ES-I3 (cell line): ENCODE measurements around the gene HS2ST1.

ENCODE experiments used
- H3K36me3 ChIP-seq: 2 replicates; pipeline ENCODE4 v1.6.1; 2013; ENCODE audit warnings: mild to moderate bottlenecking, low read length, control low read depth, moderate library complexity; ENCODE audit not compliant: insufficient read depth
- H3K4me1 ChIP-seq: 2 replicates; pipeline ENCODE4 v1.6.1; 2013; ENCODE audit warnings: mild to moderate bottlenecking, control low read depth, low read length; ENCODE audit not compliant: insufficient read depth
- H3K9ac ChIP-seq: 2 replicates; pipeline ENCODE4 v1.6.1; 2013; ENCODE audit warnings: low read depth, mild to moderate bottlenecking, low read length, moderate library complexity
- H3K9me3 ChIP-seq: 2 replicates; pipeline ENCODE4 v1.6.1; 2013; ENCODE audit warnings: mild to moderate bottlenecking, low read length, moderate library complexity; ENCODE audit not compliant: control insufficient read depth, insufficient read depth

HS2ST1 gene

GRCh38 chr1:87149241-87150041 lies 235.0 kb downstream of the HS2ST1 start:
- no peaks in the 10 kb centered on the region for H3K36me3 ChIP-seq
- H3K9ac ChIP-seq, result no peak overlapping the region
- peaks cover 34% of the 10 kb centered on the region for H3K4me1 ChIP-seq
- H3K9me3 ChIP-seq, result no peaks in the 10 kb centered on the region

GRCh38 chr1:87150143-87150542 lies 235.7 kb downstream of the HS2ST1 start:
- no peaks in the 10 kb centered on the region for H3K9me3 ChIP-seq
- H3K36me3 ChIP-seq, result no peaks in the 10 kb centered on the region
- H3K4me1 ChIP-seq, result peaks cover 34% of the 10 kb centered on the region
- H3K9ac ChIP-seq, result no peak overlapping the region

DNA sequence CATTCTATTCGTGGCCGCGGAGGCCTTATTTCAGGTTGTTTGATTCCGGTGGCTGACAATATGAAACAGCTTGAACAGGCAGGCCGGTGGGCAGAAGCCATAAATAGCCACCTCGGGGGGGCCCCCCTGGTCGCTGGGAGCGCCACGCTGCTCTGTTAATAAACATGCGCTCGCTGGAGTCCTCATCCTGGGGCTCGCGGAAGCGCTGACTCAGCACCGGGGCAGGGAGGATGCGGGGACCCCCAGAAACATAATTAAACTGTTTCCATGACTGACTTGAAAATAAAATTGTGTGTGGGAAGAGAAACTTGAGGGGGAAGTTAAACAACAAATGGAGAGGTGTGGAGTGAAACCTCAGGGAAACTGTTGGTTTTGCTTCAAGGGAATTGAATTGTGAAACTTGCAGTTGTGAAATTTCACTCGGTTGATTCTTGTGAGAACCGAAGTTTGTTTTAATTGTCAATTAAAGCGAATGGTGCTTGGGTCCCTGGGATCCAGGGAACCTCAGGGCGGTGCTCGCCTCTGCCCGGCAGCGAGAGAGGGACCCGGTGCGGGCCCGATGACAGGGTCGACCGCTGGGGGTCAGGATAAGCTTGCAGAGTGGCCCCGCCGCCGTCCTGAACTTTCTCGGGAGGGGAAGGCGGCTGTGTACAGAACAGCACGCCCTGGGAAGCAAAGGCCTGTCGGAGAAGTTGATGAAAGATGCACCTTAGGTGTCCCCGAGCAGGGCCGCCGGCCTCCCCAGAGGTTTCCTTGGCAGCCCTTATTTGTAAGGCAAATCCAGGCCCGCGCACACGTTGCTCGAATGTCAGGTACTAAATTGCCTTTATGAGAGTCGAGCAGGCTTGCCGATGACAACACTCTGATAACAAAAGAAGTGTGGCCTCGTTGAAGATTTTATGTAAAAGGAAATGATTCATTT lies 237.3 kb downstream of the HS2ST1 start:
- H3K9me3 ChIP-seq, result no peaks in the 10 kb centered on the region
- no peaks in the 10 kb centered on the region for H3K36me3 ChIP-seq
- peaks cover 34% of the 10 kb centered on the region for H3K4me1 ChIP-seq
- H3K9ac ChIP-seq, result peak overlapping the region; percentile 21; the same call in 1 of the 2 replicates

- Histone ChIP-seq H3K9ac (no peak overlapping the region), H3K4me1 (peaks cover 23% of the 10 kb centered on the region), H3K9me3 (no peaks in the 10 kb centered on the region), H3K36me3 (no peaks in the 10 kb centered on the region)
These were observed 239.9 kb downstream of the HS2ST1 start for GRCh38 chr1:87154384-87154783.

- no peaks in the 10 kb centered on the region for H3K9me3 ChIP-seq
- no peak overlapping the region for H3K9ac ChIP-seq
- H3K36me3 ChIP-seq, result no peaks in the 10 kb centered on the region
- H3K4me1 ChIP-seq, result peaks cover 16% of the 10 kb centered on the region
These were observed 240.7 kb downstream of the HS2ST1 start for GRCh38 chr1:87155170-87155569.

GRCh38 chr1:87155648-87156047 lies 241.2 kb downstream of the HS2ST1 start:
- H3K36me3 ChIP-seq, result no peaks in the 10 kb centered on the region
- no peak overlapping the region for H3K9ac ChIP-seq
- peaks cover 12% of the 10 kb centered on the region for H3K4me1 ChIP-seq
- no peaks in the 10 kb centered on the region for H3K9me3 ChIP-seq

DNA sequence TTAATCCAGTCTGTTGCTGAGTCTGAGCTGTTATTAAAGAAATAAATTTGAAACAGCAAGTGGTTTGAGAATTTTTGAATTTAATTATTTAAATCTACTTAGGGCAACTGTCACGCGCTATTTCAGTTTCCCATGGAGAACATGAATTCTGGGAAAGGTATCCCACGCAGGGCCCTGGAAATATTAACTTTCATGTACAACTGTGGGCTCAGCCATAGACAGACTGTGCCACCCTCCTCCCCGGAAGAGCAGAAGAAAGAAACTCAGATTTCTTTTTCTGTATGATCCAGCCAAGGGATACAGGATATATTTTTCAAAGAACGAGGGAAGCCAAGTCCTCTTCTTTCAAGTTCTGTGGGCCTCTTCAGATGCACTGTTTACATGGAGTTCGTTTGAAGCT lies 241.7 kb downstream of the HS2ST1 start:
- H3K9ac ChIP-seq, result no peak overlapping the region
- H3K36me3 ChIP-seq, result no peaks in the 10 kb centered on the region
- H3K9me3 ChIP-seq, result no peaks in the 10 kb centered on the region
- H3K4me1 ChIP-seq, result peaks cover 7% of the 10 kb centered on the region

- Histone ChIP-seq H3K4me1 (no peaks in the 10 kb centered on the region), H3K9ac (no peak overlapping the region), H3K9me3 (no peaks in the 10 kb centered on the region), H3K36me3 (no peaks in the 10 kb centered on the region)
These were observed 245.0 kb downstream of the HS2ST1 start for GRCh38 chr1:87159378-87159915.
